Transverse colon (tissue), 4 donors: ENCODE results near the gene APOLD1. TPM values are rescaled to one million over a fixed set of nuclear protein-coding genes. Genes with fewer than 3 reads are reported as not detected.

ENCODE experiments used
- DNase-seq: peaks from one replicate; pipeline ENCODE4 v3.0.0-alpha.2; 2019
- H3K27ac ChIP-seq, 4 donors: fragments of 200-600 bp; sonication (generic); 2 replicates each; pipeline ENCODE4 v1.5.1; 2016 to 2018; ENCODE audit warnings: inconsistent platforms in 4 of 4
- H3K27me3 ChIP-seq: fragments of 200-600 bp; sonication (generic); 2 replicates; pipeline ENCODE4 v1.5.1; 2017; ENCODE audit warnings: inconsistent platforms
- H3K36me3 ChIP-seq, 4 donors: fragments of 200-600 bp; sonication (generic); 2 replicates each; pipeline ENCODE4 v1.5.1; 2017 to 2019; ENCODE audit warnings: inconsistent platforms in 4 of 4
- H3K4me1 ChIP-seq, 4 donors: fragments of 200-600 bp; sonication (generic); 2 replicates each; pipeline ENCODE4 v1.5.1; 2017 to 2020; ENCODE audit warnings: inconsistent platforms in 4 of 4
- H3K4me3 ChIP-seq, 4 donors: fragments of 200-600 bp; sonication (generic); 1 replicate in 1 of 4; 2 replicates in 3 of 4; pipeline versions ENCODE4 v1.5.1 to v1.6.1; 2017 to 2019; ENCODE audit warnings: inconsistent platforms in 4 of 4
- H3K9me3 ChIP-seq, 2 donors: fragments of 200-600 bp; sonication (generic); 2 replicates each; pipeline ENCODE4 v1.5.1; 2017 to 2019; ENCODE audit warnings: inconsistent platforms in 2 of 2
- EP300 ChIP-seq: sonication (generic); formaldehyde crosslinking; IDR thresholded peaks from one replicate; pipeline ENCODE4 v1.6.1; 2017; ENCODE audit warnings: antibody characterized with exemption, low read depth
- POLR2A ChIP-seq: fragments of 450-650 bp; IDR thresholded peaks from one replicate; pipeline ENCODE4 v1.6.1; 2016; ENCODE audit warnings: antibody characterized with exemption, mild to moderate bottlenecking, moderate library complexity
- POLR2AphosphoS5 ChIP-seq, 3 donors: sonication (generic); formaldehyde crosslinking; IDR thresholded peaks; one replicate each; pipeline ENCODE4 v1.6.1; 2016; ENCODE audit warnings: antibody characterized with exemption in 3 of 3
- WGBS, 2 donors: methylation state at CpG; one replicate each; pipeline ENCODE4 v1.1.5; 2018; ENCODE audit warnings: low coverage in 1 of 2; 5-methylcytosine and 5-hydroxymethylcytosine counted together
- in situ Hi-C, 4 donors: fragments of 200-750 bp; cut with MboI; loops; one replicate each; pipeline versions ENCODE4 v1.15.0 to v1.15.1; 2017; ENCODE audit warnings: low sequenced_read_pairs in 3 of 4, low pct_ligation_motif_present in 1 of 4, low pct_unique_long_range_greater_than_20kb in 1 of 4
- intact Hi-C: fragments of 100-400 bp; cut with DNase I; formaldehyde crosslinking; loops from one replicate; pipeline ENCODE4 v1.15.1; 2023; ENCODE audit warnings: low total_unique reads
- total RNA-seq, 4 donors: library from RNA; depleted of rRNA; stranded (reverse); fragments of >200 nt; gene quantifications; one replicate each; pipeline ENCODE4 v1.1.0, GENCODE V29; 2016
- TF ChIP-seq, protein P1 (sequence below), 5 experiments: fragments of 200-600 bp in 3 of 5; fragments of 450-650 bp in 2 of 5; sonication (generic) in 3 of 5; IDR thresholded peaks; 1 replicate in 2 of 5; 2 replicates in 3 of 5; pipeline ENCODE4 v1.5.1; 2016 to 2017; ENCODE audit warnings: antibody characterized with exemption in 5 of 5, inconsistent platforms in 3 of 5, mild to moderate bottlenecking in 2 of 5, moderate library complexity in 1 of 5

APOLD1 gene
- total RNA-seq, 4 donors from 2014 or later, result 3.0 to 11.3 (median 7.7) TPM

DNA sequence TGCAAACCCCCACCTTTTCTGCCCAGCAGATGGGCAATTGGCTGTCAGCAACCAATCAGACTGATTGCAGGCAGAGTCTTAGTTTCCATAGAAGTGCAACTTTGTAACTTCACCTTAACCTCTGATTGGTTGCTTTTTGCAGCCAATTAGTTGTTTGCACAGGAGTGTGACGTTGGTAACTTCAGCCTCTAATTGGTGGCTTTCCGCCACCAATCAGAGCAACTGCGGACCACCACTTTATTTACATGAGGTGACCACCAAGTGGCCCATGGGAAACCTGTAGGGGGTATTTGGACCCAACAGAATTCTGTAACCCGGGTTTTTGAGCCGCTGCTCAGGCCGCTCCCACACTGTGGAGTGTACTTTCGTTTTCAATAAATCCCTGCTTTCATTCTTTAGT is 36.0 kb upstream of the APOLD1 start:
- Histone ChIP-seq H3K27ac (peak overlapping the region; percentile 47 to 77 (median 71)), H3K4me3 (peak overlapping the region; percentile 14 to 49 (median 37)), H3K27me3 (no peaks in the 10 kb centered on the region), H3K36me3 (no peaks in the 10 kb centered on the region), H3K4me1 (peaks cover 0 to 12% (median 9%) of the 10 kb centered on the region in 4 donors), H3K9me3 (no peaks in the 10 kb centered on the region)
- DNase-seq, result peak; percentile 24
- 65 to 82% methylated on average over 4 to 7 of the region's 7 CpGs for WGBS, 2 donors
- in situ Hi-C loops (no loop called here), intact Hi-C loops (no loop called here)
- TF ChIP-seq, protein P1, sequence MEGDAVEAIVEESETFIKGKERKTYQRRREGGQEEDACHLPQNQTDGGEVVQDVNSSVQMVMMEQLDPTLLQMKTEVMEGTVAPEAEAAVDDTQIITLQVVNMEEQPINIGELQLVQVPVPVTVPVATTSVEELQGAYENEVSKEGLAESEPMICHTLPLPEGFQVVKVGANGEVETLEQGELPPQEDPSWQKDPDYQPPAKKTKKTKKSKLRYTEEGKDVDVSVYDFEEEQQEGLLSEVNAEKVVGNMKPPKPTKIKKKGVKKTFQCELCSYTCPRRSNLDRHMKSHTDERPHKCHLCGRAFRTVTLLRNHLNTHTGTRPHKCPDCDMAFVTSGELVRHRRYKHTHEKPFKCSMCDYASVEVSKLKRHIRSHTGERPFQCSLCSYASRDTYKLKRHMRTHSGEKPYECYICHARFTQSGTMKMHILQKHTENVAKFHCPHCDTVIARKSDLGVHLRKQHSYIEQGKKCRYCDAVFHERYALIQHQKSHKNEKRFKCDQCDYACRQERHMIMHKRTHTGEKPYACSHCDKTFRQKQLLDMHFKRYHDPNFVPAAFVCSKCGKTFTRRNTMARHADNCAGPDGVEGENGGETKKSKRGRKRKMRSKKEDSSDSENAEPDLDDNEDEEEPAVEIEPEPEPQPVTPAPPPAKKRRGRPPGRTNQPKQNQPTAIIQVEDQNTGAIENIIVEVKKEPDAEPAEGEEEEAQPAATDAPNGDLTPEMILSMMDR (IDR thresholded peaks at IDR 0.05), result no peak
- TF ChIP-seq EP300, result no peak

DNA sequence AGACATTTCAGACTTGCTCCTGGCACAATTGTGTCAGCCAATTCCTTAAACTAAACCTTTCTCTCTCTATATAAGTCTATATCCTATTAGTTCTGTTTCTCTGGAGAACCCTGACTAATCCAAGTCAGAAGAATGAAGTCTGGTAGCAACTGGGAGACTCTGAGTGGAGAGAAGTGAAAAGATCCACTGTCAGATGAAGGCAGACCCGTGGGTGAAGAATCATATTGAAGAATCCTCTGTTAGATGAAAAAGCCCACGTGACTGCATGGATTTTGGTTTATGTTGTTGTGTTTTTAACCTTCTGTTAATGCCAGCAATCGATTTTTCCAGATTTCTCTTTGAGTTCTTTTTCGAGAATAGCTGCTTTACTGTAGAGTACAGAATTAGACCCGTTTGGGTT is 29.5 kb upstream of the APOLD1 start:
- no peak for DNase-seq
- TF ChIP-seq POLR2A, result no peak
- TF ChIP-seq, protein P1 (IDR thresholded peaks at IDR 0.05), result no peak
- no peak for TF ChIP-seq POLR2AphosphoS5 (IDR thresholded peaks at IDR 0.05)
- no peak for TF ChIP-seq EP300
- Histone ChIP-seq H3K27me3 (no peaks in the 10 kb centered on the region), H3K36me3 (no peaks in the 10 kb centered on the region), H3K4me3 (no peak overlapping the region), H3K9me3 (no peaks in the 10 kb centered on the region), H3K27ac (no peak overlapping the region), H3K4me1 (no peaks in the 10 kb centered on the region)
- in situ Hi-C loops, result no loop called here
- intact Hi-C loops, result no loop called here
- 81 to 84% methylated on average over 5 of the region's 5 CpGs for WGBS, 2 donors

DNA sequence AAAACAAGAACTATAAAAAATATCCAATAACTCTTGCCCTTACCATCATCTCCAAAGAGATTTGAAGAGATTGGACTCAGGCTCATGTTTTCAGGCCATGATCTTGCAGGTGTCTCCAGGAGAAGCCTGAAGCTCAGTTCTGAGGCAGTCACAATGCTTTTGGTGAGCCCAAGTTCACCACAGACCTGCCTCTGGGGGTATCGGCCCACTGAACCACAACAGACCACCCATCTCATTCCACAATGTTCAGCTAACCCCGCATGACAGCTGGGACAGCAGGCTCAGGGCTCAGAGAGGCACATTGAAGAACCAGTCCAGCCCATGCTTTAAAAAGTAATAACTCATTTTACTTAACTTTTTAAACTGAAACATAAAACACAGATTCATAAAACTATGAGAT is 28.3 kb upstream of the APOLD1 start:
- Histone ChIP-seq H3K27me3 (no peaks in the 10 kb centered on the region), H3K27ac (no peak overlapping the region), H3K9me3 (no peaks in the 10 kb centered on the region), H3K4me1 (no peaks in the 10 kb centered on the region), H3K36me3 (no peaks in the 10 kb centered on the region), H3K4me3 (no peak overlapping the region)
- WGBS, 2 donors, result 40 to 73% methylated on average over 1 to 2 of the region's 2 CpGs
- DNase-seq, result no peak
- in situ Hi-C loops (no loop called here), intact Hi-C loops (no loop called here)
- TF ChIP-seq POLR2A, result no peak
- TF ChIP-seq EP300, result no peak
- no peak for TF ChIP-seq POLR2AphosphoS5 (IDR thresholded peaks at IDR 0.05)
- TF ChIP-seq, protein P1 (IDR thresholded peaks at IDR 0.05), result no peak

DNA sequence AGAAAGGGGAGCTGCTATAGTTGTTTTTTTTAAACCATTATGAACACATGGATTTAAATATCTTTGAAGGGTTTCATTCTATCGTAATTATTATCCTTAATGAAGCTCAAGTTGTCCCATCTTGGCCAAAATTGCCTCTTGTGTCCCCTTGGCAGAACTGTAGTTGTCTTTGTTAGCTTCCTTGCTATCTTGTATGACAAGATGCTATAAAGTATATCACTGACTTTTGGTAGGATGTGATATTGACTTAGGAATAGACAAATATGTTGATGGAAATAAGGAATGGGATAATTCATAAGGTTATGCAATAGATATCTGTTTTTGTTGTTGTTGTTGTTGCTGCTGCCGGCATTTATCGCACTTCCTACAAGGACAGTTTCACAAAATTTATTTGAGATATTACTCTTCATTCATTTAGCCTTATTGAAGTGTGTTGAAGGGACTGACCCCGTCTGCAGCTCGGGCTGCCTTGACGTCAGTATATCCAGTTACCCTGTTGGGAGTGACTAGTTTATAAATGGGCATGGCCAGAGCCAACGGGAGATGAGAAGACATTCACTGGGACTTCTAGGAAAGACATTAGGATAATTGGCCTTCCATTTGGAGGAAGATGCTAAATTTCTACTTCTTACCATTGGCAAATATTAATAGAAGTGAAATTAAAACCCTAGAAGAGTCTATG is 26.1 kb upstream of the APOLD1 start:
- WGBS, 2 donors, result 93 to 99% methylated on average over 7 of the region's 7 CpGs
- H3K4me3 ChIP-seq, result no peak overlapping the region
- no peaks in the 10 kb centered on the region for H3K4me1 ChIP-seq
- TF ChIP-seq EP300, result no peak
- TF ChIP-seq POLR2AphosphoS5 (IDR thresholded peaks at IDR 0.05), result no peak
- no peak for TF ChIP-seq POLR2A
- TF ChIP-seq, protein P1 (IDR thresholded peaks at IDR 0.05), result no peak
- intact Hi-C loops, result no loop called here
- H3K27ac ChIP-seq, result no peak overlapping the region
- H3K27me3 ChIP-seq, result no peaks in the 10 kb centered on the region
- H3K36me3 ChIP-seq, result no peaks in the 10 kb centered on the region
- in situ Hi-C loops, result no loop called here
- no peaks in the 10 kb centered on the region for H3K9me3 ChIP-seq
- no peak for DNase-seq
